AG04449 (cell line): Measurements from ENCODE around the gene PALMD.

Experiments
- CTCF ChIA-PET: fragments of 350-600 bp; formaldehyde crosslinking; extraction: SDS; loops from one replicate; lab custom pipeline; 2021; ENCODE audit warnings: antibody characterized with exemption; lab: Yijun Ruan, JAX
- POLR2A ChIA-PET: fragments of 400-600, 350-600 bp; formaldehyde crosslinking; extraction: SDS; loops from one replicate; lab custom pipeline; 2020; ENCODE audit warnings: antibody characterized with exemption, inconsistent platforms; lab: Yijun Ruan, JAX
- DNase-seq: peaks from one replicate; pipeline ENCODE4 v3.0.0-alpha.2; 2010; ENCODE audit warnings: low read depth, low spot score
- H3K4me3 ChIP-seq: 2 replicates; pipeline ENCODE4 v1.5.1; 2011; ENCODE audit warnings: low read depth, mild to moderate bottlenecking, control low read depth, low read length
- TF ChIP-seq, protein P1 (sequence below): IDR thresholded peaks from one replicate; pipeline ENCODE4 v1.5.1; 2011; ENCODE audit warnings: mild to moderate bottlenecking, moderate library complexity, low read length, control low read depth, inconsistent platforms; ENCODE audit not compliant: insufficient read depth; ENCODE audit errors: missing control alignments

PALMD gene

DNA sequence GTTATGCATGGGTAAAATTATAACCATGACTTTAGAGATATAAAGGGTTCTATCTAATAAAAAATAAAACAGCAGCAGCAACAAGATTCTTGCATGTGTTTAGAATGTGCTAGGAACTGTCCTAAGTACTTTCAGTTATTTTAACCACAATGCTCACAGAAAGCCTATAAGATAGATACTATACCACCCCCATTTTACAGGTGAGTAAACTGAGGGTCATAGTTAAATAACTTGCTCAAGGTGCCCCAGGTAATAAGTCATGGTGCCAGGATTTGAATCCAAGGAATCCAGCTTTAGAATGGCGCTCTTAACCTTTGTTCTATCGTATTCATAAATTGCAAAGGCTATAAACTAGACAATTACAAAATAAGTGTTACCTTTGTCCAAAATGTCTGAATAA is 67.1 kb downstream of the PALMD start:
- TF ChIP-seq, protein P1, sequence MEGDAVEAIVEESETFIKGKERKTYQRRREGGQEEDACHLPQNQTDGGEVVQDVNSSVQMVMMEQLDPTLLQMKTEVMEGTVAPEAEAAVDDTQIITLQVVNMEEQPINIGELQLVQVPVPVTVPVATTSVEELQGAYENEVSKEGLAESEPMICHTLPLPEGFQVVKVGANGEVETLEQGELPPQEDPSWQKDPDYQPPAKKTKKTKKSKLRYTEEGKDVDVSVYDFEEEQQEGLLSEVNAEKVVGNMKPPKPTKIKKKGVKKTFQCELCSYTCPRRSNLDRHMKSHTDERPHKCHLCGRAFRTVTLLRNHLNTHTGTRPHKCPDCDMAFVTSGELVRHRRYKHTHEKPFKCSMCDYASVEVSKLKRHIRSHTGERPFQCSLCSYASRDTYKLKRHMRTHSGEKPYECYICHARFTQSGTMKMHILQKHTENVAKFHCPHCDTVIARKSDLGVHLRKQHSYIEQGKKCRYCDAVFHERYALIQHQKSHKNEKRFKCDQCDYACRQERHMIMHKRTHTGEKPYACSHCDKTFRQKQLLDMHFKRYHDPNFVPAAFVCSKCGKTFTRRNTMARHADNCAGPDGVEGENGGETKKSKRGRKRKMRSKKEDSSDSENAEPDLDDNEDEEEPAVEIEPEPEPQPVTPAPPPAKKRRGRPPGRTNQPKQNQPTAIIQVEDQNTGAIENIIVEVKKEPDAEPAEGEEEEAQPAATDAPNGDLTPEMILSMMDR = no peak
- no peak overlapping the region for H3K4me3 ChIP-seq
- POLR2A ChIA-PET = no interaction called here
- CTCF ChIA-PET = no interaction called here
- DNase-seq = no peak

DNA sequence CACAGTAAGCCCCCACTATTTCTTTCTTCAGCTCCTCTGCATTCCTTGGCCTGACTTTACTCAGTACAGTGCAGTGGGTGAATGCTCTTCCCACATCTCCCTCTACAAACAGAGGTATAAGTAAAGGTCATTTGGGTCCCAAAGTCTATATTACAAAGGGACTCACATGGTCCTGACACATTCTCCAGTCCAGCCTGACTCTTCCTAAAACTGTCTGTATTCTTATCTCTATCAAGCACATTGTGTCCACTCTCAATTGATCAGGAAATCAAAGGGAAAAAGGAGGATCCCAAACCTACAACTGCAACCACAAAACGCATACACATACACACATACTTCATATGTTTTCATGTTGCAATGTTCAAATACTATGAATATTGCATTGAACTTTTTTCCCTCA is 71.1 kb downstream of the PALMD start:
- POLR2A ChIA-PET = no interaction called here
- CTCF ChIA-PET = interaction anchor here (1.1 to 2.1 kb wide), 5 partner anchors 9 to 1151 kb away, joined by 3 to 6 read pairs (median 4); no protein-coding TSS in a partner anchor
- TF ChIP-seq, protein P1 = no peak

DNA sequence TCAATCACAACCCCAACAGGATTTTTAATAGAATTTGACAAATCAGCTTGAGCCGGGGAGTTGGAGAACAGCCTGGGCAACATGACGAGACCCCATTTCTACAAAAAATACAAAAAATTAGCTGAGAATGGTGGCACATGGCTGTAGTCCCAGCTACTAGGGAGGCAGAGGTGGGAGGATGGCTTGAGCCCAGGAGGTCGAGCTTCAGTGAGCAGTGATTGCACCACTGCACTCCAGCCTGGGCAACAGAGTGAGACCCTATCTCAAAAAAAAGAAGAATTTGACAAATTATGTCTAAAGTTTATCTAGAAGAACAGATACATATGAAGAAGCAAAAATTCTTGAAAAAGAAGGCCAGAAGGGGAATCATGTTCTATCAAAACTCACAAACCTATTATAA is 77.3 kb downstream of the PALMD start:
- DNase-seq = no peak
- ChIA-PET POLR2A (no interaction called here), CTCF (no interaction called here)
- TF ChIP-seq, protein P1 = no peak
- H3K4me3 ChIP-seq = no peak overlapping the region

More for the DNA sequence above, 71.1 kb downstream of the PALMD start:
- no peak for DNase-seq
- no peak overlapping the region for H3K4me3 ChIP-seq

DNA sequence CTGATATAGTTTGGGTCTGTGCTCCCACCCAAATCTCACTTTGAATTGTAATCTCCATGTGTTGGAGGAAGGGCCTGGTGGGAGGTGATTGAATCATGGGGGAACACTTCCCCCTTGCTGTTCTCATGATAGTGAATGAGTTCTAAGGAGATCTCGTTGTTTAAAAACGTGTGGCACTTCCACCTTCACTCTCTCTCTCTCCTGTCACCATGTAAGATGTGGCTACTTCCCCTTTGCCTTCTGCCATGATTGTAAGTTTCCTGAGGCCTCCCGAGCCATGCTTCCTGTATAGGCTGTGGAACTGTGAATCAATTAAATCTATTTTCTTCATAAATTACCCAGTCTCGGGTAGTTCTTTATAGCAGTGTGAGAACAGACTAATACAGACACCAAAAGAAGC is 80.1 kb downstream of the PALMD start:
- ChIA-PET POLR2A (no interaction called here), CTCF (no interaction called here)
- no peak for DNase-seq
- TF ChIP-seq, protein P1 = no peak
- H3K4me3 ChIP-seq = no peak overlapping the region

DNA sequence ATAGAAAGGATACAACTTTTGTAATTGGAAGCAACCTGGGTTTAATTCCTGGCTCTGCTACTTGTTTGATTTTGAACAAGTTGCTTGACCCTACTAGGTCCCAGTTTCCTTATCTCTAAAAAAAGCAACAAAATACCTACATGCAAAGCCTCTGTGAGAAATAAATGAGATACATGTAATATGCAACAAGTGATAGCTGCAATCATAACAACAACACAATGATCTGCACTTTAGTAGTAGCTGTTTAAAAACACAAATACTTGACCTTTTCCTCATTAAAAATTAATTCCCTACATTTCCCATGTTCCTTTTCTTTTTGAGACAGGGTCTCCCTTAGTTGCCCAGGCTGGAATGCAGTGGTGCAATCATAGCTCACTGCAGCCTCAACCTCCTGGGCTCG is 80.5 kb downstream of the PALMD start:
- ChIA-PET CTCF (no interaction called here), POLR2A (no interaction called here)
- no peak for DNase-seq
- no peak overlapping the region for H3K4me3 ChIP-seq
- TF ChIP-seq, protein P1 = no peak

DNA sequence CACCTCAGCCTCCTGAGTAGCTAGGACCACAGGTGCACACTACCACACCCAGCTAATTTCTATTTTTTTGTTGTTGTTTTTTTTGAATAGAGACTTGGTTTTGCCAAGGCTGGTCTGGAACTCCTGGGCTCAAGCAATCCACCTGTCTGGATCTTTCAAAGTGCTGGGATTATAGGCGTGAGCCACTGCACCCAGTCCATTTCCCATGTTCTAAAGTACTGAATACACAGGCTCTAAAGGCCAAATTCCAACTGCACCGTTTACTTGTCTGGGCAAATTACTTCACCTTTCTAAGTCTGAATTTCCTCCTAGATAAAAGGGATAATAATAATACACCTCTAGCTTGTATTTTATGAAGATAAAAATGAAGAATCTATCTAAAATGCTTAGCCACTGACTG is 80.9 kb downstream of the PALMD start:
- TF ChIP-seq, protein P1 = no peak
- no peak for DNase-seq
- ChIA-PET POLR2A (no interaction called here), CTCF (no interaction called here)
- no peak overlapping the region for H3K4me3 ChIP-seq
